ENCODE data around the gene TK2. TPM values are rescaled to one million over a fixed set of nuclear protein-coding genes. Genes with fewer than 3 reads are reported as not detected.

Gene TK2
- total and polyA plus RNA-seq, 8 donors, result 31.4 to 41.2 (median 34.8) TPM

DNA sequence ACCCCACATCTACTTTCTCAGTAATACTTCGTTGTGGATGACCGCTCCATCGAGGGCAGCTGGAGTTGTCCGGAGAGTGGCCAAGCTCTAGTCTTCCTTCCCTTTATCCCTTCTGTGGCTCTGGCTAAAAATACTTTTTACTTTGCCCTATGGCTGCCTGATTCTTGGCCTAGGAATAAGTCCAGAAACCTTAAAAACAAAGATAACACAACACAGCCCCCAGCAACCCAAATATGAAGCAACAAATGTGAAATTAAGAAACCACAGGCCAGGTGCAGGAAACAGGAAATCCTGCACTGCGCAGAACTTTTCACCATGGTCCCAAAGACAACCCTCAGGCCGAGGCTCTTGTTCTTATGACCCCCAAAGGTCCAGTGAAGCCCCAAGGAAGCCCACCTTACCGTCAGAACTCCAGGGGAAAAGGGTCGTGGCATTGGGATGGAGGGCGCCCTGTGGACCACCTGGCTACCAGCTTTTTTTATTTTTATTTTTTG is 26.0 kb downstream of the TK2 start:
- H3K4me1 ChIP-seq, result peaks cover 16 to 85% of the 10 kb centered on the region in 2 donors
- H3K9me3 ChIP-seq, result no peaks in the 10 kb centered on the region
- H3K27me3 ChIP-seq, result no peaks in the 10 kb centered on the region
- intact Hi-C loops (cut with DNase I), result no loop called here
- TF ChIP-seq, protein P1, sequence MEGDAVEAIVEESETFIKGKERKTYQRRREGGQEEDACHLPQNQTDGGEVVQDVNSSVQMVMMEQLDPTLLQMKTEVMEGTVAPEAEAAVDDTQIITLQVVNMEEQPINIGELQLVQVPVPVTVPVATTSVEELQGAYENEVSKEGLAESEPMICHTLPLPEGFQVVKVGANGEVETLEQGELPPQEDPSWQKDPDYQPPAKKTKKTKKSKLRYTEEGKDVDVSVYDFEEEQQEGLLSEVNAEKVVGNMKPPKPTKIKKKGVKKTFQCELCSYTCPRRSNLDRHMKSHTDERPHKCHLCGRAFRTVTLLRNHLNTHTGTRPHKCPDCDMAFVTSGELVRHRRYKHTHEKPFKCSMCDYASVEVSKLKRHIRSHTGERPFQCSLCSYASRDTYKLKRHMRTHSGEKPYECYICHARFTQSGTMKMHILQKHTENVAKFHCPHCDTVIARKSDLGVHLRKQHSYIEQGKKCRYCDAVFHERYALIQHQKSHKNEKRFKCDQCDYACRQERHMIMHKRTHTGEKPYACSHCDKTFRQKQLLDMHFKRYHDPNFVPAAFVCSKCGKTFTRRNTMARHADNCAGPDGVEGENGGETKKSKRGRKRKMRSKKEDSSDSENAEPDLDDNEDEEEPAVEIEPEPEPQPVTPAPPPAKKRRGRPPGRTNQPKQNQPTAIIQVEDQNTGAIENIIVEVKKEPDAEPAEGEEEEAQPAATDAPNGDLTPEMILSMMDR (IDR thresholded peaks at IDR 0.05), result no peak
- peaks cover 0 to 42% of the 10 kb centered on the region in 2 donors for H3K36me3 ChIP-seq
- H3K4me3 ChIP-seq, result no peak overlapping the region
- ATAC-seq (no peak), DNase-seq (no peak)
- peak overlapping the region; percentile 60 to 99 for H3K27ac ChIP-seq

DNA sequence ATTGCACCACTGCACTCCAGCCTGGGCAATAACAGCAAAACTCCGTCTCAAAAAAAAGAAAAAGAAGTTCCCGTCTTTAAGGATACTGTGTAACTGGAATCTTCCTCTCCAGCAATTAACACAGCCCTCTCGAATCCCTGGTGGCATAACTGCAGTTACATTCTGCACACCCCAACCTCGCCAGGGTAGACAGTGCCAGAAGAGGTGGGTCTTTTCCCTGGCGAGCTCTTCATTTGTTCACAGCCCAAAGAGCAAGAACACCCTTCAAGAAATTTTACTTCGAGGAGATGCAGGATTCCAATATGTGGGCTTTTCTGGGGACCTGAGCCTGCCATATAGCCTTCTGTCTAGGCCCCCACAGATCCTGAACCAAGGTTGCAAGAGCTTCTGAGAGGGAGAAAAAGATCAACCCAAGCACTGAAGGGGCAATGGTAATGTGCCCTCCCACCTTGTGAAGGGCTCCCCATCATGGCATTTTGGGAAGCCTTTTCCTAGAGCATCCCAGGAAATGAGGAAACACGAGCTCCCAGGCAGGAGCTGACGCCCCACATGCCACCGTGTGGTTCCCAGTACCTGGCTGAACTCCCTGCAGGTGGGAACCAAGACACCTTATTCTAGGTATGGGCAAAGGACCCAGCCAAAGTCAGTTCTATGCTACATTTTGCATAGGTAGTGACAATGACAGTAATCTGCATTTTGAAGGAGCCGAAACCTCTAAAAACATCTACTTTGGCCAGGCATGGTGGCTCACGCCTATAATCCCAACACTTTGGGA is 26.9 kb downstream of the TK2 start:
- no peak for ATAC-seq
- Histone ChIP-seq H3K36me3 (peaks cover 0 to 33% of the 10 kb centered on the region in 2 donors), H3K4me3 (no peak overlapping the region), H3K27ac (peak overlapping the region; percentile 60 to 99), H3K4me1 (peaks cover 20 to 94% of the 10 kb centered on the region in 2 donors), H3K27me3 (no peaks in the 10 kb centered on the region), H3K9me3 (no peaks in the 10 kb centered on the region)
- intact Hi-C loops (cut with DNase I), result no loop called here
- TF ChIP-seq, protein P1 (IDR thresholded peaks at IDR 0.05), result no peak
- no peak for DNase-seq

- intact Hi-C loops (cut with DNase I), result no loop called here
- Histone ChIP-seq H3K4me3 (no peak overlapping the region), H3K27me3 (no peaks in the 10 kb centered on the region), H3K9me3 (no peaks in the 10 kb centered on the region), H3K36me3 (peaks cover 0 to 24% of the 10 kb centered on the region in 2 donors), H3K27ac (peak overlapping the region; percentile 76 to 99), H3K4me1 (peaks cover 28 to 100% of the 10 kb centered on the region in 2 donors)
- DNase-seq, result peak in 2 of 4 donors; percentile 90
- TF ChIP-seq, protein P1 (IDR thresholded peaks at IDR 0.05), result no peak
- ATAC-seq, result peak; percentile 65
These were observed 27.8 kb downstream of the TK2 start for GRCh38 chr16:66521951-66522771.

DNA sequence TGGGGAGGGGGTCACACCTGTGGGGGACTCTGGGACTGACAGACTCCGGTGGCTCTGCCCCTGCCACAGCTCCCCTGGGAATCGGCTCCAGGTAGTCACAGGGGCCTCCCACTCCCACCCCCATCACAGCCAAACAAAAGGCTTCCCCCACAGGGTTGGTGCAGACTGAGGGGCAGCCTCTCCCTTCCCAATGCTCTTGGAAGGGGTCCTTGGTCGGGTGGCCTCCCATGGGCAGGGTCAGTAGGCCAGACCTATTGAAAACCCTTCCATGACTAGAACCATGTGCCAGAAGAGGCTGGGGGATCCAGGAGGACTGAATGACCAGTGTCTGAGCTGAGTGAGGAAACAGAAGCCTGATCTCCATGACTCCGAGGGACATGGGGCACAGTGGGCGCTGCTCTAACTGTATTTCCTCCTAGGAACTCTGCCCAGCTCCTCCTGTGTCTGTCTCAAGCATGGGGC is 28.6 kb downstream of the TK2 start:
- Histone ChIP-seq H3K27me3 (no peaks in the 10 kb centered on the region), H3K27ac (peak overlapping the region; percentile 76 to 99), H3K4me1 (peaks cover 34 to 100% of the 10 kb centered on the region in 2 donors), H3K4me3 (no peak overlapping the region), H3K9me3 (no peaks in the 10 kb centered on the region), H3K36me3 (peaks cover 0 to 18% of the 10 kb centered on the region in 2 donors)
- ATAC-seq (no peak), DNase-seq (peak in 1 of 4 donors; percentile 37)
- TF ChIP-seq, protein P1 (IDR thresholded peaks at IDR 0.05), result no peak
- intact Hi-C loops (cut with DNase I), result no loop called here

Measured in left lung (tissue), 10 donors.